HG02610 (cell line): ENCODE measurements around the gene MYH6.
"Not testable (repeated sequence)": the region's sequence is repeated elsewhere in the genome, so short reads cannot be mapped to it uniquely, and the experiment has no call there.

ENCODE experiments used
- ATAC-seq: cut with Tn5 transposase; IDR thresholded peaks from one replicate; pipeline ENCODE4 v1.9.1; 2021; ENCODE audit warnings: mild to moderate bottlenecking, moderate library complexity; ENCODE audit not compliant: unreplicated experiment

MYH6 gene

GRCh38 chr14:23415821-23416778 is 8.0 kb upstream of the MYH6 start:
- ATAC-seq = no peak

GRCh38 chr14:23414906-23415820 is 7.1 kb upstream of the MYH6 start:
- no peak for ATAC-seq

- no peak for ATAC-seq
Observed at GRCh38 chr14:23414254-23414653, 6.2 kb upstream of the MYH6 start.

GRCh38 chr14:23413681-23414080 is 5.6 kb upstream of the MYH6 start:
- no peak for ATAC-seq

- ATAC-seq = no peak
Observed at GRCh38 chr14:23411563-23412525, 3.8 kb upstream of the MYH6 start.

GRCh38 chr14:23409966-23410635 is 2.0 kb upstream of the MYH6 start:
- ATAC-seq = no peak

GRCh38 chr14:23409475-23409874 is 1.4 kb upstream of the MYH6 start:
- no peak for ATAC-seq

- ATAC-seq = no peak
Observed at GRCh38 chr14:23408307-23408630, 196 bp upstream of the MYH6 start.

GRCh38 chr14:23406725-23407355 is 1.2 kb downstream of the MYH6 start:
- no peak for ATAC-seq

- ATAC-seq = peak; percentile 47
Observed at GRCh38 chr14:23406244-23406643, 1.8 kb downstream of the MYH6 start.

- no peak for ATAC-seq
Observed at GRCh38 chr14:23405516-23406025, 2.5 kb downstream of the MYH6 start.

- no peak for ATAC-seq
Observed at GRCh38 chr14:23405096-23405495, 3.0 kb downstream of the MYH6 start.

GRCh38 chr14:23404331-23404900 is 3.7 kb downstream of the MYH6 start:
- no peak for ATAC-seq

GRCh38 chr14:23403908-23404307 is 4.2 kb downstream of the MYH6 start:
- no peak for ATAC-seq

GRCh38 chr14:23403139-23403438 is 5.0 kb downstream of the MYH6 start:
- no peak for ATAC-seq

GRCh38 chr14:23402296-23403138 is 5.6 kb downstream of the MYH6 start:
- ATAC-seq = no peak

- ATAC-seq = no peak
Observed at GRCh38 chr14:23401291-23401690, 6.8 kb downstream of the MYH6 start.

GRCh38 chr14:23400496-23401149 is 7.5 kb downstream of the MYH6 start:
- ATAC-seq = not testable (repeated sequence)
